ENCODE results near the gene PTGER1. TPM values are rescaled to one million over a fixed set of nuclear protein-coding genes. Genes with fewer than 3 reads are reported as not detected.

Gene PTGER1
- total RNA-seq, 1 experiment from 2014 or later, result 2.2 TPM

DNA sequence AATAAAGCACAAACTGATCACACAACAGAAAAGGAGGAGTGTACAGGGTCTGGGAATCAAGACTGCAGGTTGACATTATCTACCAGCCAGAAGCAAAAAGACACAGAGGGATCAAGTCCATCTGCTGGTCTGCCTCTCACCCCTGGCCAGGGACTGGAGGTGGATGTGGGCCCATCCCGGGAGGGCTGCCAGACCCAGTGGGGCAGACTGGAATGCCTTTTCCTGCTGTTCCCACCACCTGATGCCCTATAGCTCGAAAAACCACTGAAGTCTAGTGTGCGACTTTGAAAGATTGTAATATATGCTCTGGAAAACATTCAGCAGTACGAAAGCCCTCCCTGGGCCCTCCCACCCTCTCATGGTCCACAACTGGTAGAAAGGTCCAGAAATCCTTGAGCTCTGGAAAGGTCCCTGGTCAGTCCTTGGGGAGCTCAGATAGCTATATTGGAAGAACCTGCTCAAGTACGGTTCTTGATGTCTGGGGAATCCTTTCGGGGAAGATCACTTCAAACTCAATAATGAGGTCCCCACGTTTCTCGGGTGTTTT, 40.4 kb upstream of the PTGER1 start:
- CTCF ChIA-PET, result interaction anchor here (0.6 to 1.4 kb wide), 2 partner anchors 10 to 30 kb away, joined by 4 to 6 read pairs; no protein-coding TSS in a partner anchor
- DNase-seq (ENCODE audit: low read depth, low spot score) (no peak), ATAC-seq (no peak)
- H3K9me3 ChIP-seq (ENCODE audit: control insufficient read depth, insufficient read depth, low read depth, low read length), result no peaks in the 10 kb centered on the region
- intact Hi-C loops (cut with micrococcal nuclease; ENCODE audit: unreplicated experiment), result no loop called here
- H3K27me3 ChIP-seq (ENCODE audit: control insufficient read depth, insufficient read depth, low read length), result no peaks in the 10 kb centered on the region
- peaks cover 10% of the 10 kb centered on the region for H3K36me3 ChIP-seq (ENCODE audit: control insufficient read depth, insufficient read depth, low read length)
- in situ Hi-C loops (cut with HindIII; ENCODE audit: low pct_unique_long_range_greater_than_20kb, low sequenced_read_pairs), result no loop called here
- POLR2A ChIA-PET, result interaction anchor here (0.6 kb wide), 1 partner anchor 9 kb away, joined by 3 read pairs; no protein-coding TSS in a partner anchor
- no TSS peak for BruUV-seq (replicated peaks)
- H3K4me3 ChIP-seq (ENCODE audit: low read depth in 2 of 2, low read length in 2 of 2), result peak overlapping the region; percentile 86 to 97
- TF ChIP-seq POLR2AphosphoS5 (IDR thresholded peaks at IDR 0.05; ENCODE audit: low read depth, low read length) (no peak), SIN3A (IDR thresholded peaks at IDR 0.05; ENCODE audit: borderline replicate concordance, insufficient read depth, low read depth, low read length) (no peak), CTCF (IDR thresholded peaks at IDR 0.05) (no peak), TCF7L2 (IDR thresholded peaks at IDR 0.05; ENCODE audit: low read depth, low read length) (no peak), REST (IDR thresholded peaks at IDR 0.05; ENCODE audit: insufficient read depth in 1 of 2, low read depth in 2 of 2, low read length in 1 of 2) (no peak)
- peaks cover 40% of the 10 kb centered on the region for H3K4me1 ChIP-seq (ENCODE audit: control insufficient read depth, insufficient read depth, low read length)
- H3K27ac ChIP-seq (ENCODE audit: low read length), result peak overlapping the region; percentile 81

DNA sequence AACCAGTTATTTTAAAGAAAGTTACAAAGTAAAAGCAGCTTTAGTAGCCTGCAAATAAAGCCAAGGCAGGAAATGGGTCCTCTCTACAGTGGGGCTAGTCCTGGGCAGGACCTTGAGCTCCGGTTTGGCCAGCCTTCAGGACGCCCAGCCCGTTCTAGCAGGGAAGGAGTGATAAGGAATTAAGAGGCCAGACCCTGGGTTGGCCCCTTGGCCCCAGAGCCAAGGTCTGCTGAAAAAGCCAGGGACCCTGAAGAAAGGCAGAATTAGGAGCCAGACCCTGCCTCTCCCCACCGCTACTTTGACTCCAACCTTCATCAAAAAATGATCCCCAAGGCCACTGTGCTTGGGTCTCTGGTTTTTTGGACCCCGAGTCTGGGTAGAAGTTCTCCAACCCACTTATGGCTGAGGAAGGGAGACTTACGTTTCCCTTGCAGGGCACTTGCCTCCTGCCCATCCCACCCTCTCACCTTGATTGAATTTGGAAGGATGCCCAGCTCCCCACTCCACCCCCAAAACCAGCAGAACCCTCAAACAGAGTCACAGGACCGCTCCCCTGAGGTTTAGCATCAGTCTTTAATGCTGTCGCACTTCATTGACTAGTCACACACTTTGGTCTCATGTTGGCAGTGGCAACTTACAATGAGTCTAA, 39.2 kb upstream of the PTGER1 start:
- in situ Hi-C loops (cut with HindIII; ENCODE audit: low pct_unique_long_range_greater_than_20kb, low sequenced_read_pairs) (no loop called here), intact Hi-C loops (cut with micrococcal nuclease; ENCODE audit: unreplicated experiment) (no loop called here)
- Histone ChIP-seq H3K27me3 (ENCODE audit: control insufficient read depth, insufficient read depth, low read length) (no peaks in the 10 kb centered on the region), H3K9me3 (ENCODE audit: control insufficient read depth, insufficient read depth, low read depth, low read length) (no peaks in the 10 kb centered on the region), H3K4me1 (ENCODE audit: control insufficient read depth, insufficient read depth, low read length) (peaks cover 30% of the 10 kb centered on the region), H3K27ac (ENCODE audit: low read length) (no peak overlapping the region), H3K4me3 (ENCODE audit: low read depth in 2 of 2, low read length in 2 of 2) (peak overlapping the region in 1 of 2 experiments; percentile 97; a peak in 2 of 4 replicates), H3K36me3 (ENCODE audit: control insufficient read depth, insufficient read depth, low read length) (peaks cover 10% of the 10 kb centered on the region)
- TF ChIP-seq REST (IDR thresholded peaks at IDR 0.05; ENCODE audit: insufficient read depth in 1 of 2, low read depth in 2 of 2, low read length in 1 of 2) (no peak), POLR2AphosphoS5 (IDR thresholded peaks at IDR 0.05; ENCODE audit: low read depth, low read length) (no peak), TCF7L2 (IDR thresholded peaks at IDR 0.05; ENCODE audit: low read depth, low read length) (no peak), CTCF (IDR thresholded peaks at IDR 0.05) (no peak), SIN3A (IDR thresholded peaks at IDR 0.05; ENCODE audit: borderline replicate concordance, insufficient read depth, low read depth, low read length) (no peak)
- ATAC-seq (no peak), DNase-seq (ENCODE audit: low read depth, low spot score) (no peak)
- ChIA-PET POLR2A (no interaction called here), CTCF (interaction anchor here (0.6 kb wide), 1 partner anchor 1838 kb away, joined by 3 read pairs; no protein-coding TSS in a partner anchor)
- BruUV-seq (replicated peaks), result no TSS peak
